CD4-positive, alpha-beta memory T cell (primary cell): ENCODE results near the gene REV3L. TPM values are rescaled to one million over a fixed set of nuclear protein-coding genes. Genes with fewer than 3 reads are reported as not detected.

Experiments used
- CTCF ChIA-PET: fragments of 350-600 bp; sonication (Branson Sonifier 250); formaldehyde crosslinking; loops from one replicate; lab custom pipeline; 2021; ENCODE audit warnings: inconsistent platforms; ENCODE audit not compliant: partially characterized antibody; lab: Charles Lee
- POLR2A ChIA-PET: fragments of 350-600 bp; sonication (Branson Sonifier 250); formaldehyde crosslinking; loops from one replicate; lab custom pipeline; 2021; ENCODE audit not compliant: partially characterized antibody; lab: Charles Lee
- DNase-seq, 5 donors: peaks; one replicate each; pipeline versions ENCODE4 v3.0.0 to v3.0.0-alpha.2; 2020 to 2022; ENCODE audit warnings: mixed read lengths in 1 of 5
- H3K27ac ChIP-seq: one replicate; pipeline ENCODE4 v1.7.0; 2013; ENCODE audit warnings: low read depth, low read length
- H3K27me3 ChIP-seq: 2 replicates; pipeline ENCODE4 v1.7.0; 2013; ENCODE audit warnings: mild to moderate bottlenecking, low read length, moderate library complexity; ENCODE audit not compliant: insufficient read depth
- H3K36me3 ChIP-seq: 2 replicates; pipeline ENCODE4 v1.7.0; 2013; ENCODE audit warnings: mild to moderate bottlenecking, low read length, moderate library complexity; ENCODE audit not compliant: insufficient read depth
- H3K4me1 ChIP-seq: 2 replicates; pipeline ENCODE4 v1.7.0; 2013; ENCODE audit warnings: mild to moderate bottlenecking, low read length, moderate library complexity; ENCODE audit not compliant: insufficient read depth
- H3K4me3 ChIP-seq, 2 donors: one replicate each; pipeline ENCODE4 v1.7.0; 2013; ENCODE audit warnings: low read length in 2 of 2, mild to moderate bottlenecking in 1 of 2
- H3K9me3 ChIP-seq, 2 donors: one replicate each; pipeline ENCODE4 v1.7.0; 2013; ENCODE audit warnings: low read length in 2 of 2, control low read depth in 1 of 2; ENCODE audit not compliant: control insufficient read depth in 1 of 2
- H3K27ac Mint-ChIP-seq, 7 donors: one replicate each; pipeline ENCODE4 v1.8.0; 2020 to 2021; ENCODE audit warnings: mixed read lengths in 7 of 7, mild to moderate bottlenecking in 6 of 7, inconsistent platforms in 3 of 7, moderate library complexity in 3 of 7
- H3K27me3 Mint-ChIP-seq, 2 donors: one replicate each; pipeline ENCODE4 v1.8.0; 2020 to 2021; ENCODE audit warnings: mixed read lengths in 2 of 2
- H3K36me3 Mint-ChIP-seq, 2 donors: one replicate each; pipeline ENCODE4 v1.8.0; 2020 to 2021; ENCODE audit warnings: mixed read lengths in 2 of 2, inconsistent platforms in 1 of 2, mild to moderate bottlenecking in 1 of 2
- H3K4me1 Mint-ChIP-seq, 4 donors: one replicate each; pipeline ENCODE4 v1.8.0; 2020 to 2021; ENCODE audit warnings: mixed read lengths in 4 of 4, mild to moderate bottlenecking in 1 of 4
- H3K4me3 Mint-ChIP-seq, 8 donors: one replicate each; pipeline ENCODE4 v1.8.0; 2020 to 2021; ENCODE audit warnings: mixed read lengths in 8 of 8, mild to moderate bottlenecking in 7 of 8, moderate library complexity in 6 of 8, inconsistent platforms in 3 of 8
- H3K9me3 Mint-ChIP-seq, 8 donors: one replicate each; pipeline ENCODE4 v1.8.0; 2020 to 2021; ENCODE audit warnings: mixed read lengths in 8 of 8, mild to moderate bottlenecking in 5 of 8, inconsistent platforms in 3 of 8, moderate library complexity in 1 of 8
- intact Hi-C: fragments of 100-400 bp; cut with micrococcal nuclease; formaldehyde crosslinking; loops from one replicate; pipeline ENCODE4 v1.15.1; 2023
- polyA plus RNA-seq, 2 donors: library from polyadenylated mRNA; unstranded; fragments of 300-500 nt; fragmentation: Illumina TruSeq; gene quantifications; one replicate each; pipeline ENCODE4 v1.2.3, GENCODE V29; 2021
- total RNA-seq, 2 experiments: library from RNA; stranded (reverse); gene quantifications; one replicate each; pipeline ENCODE4 v1.2.3, GENCODE V29; 2021

Gene REV3L
- total and polyA plus RNA-seq, 4 experiments from 2014 or later = 8.0 to 34.5 (median 24.5) TPM

DNA sequence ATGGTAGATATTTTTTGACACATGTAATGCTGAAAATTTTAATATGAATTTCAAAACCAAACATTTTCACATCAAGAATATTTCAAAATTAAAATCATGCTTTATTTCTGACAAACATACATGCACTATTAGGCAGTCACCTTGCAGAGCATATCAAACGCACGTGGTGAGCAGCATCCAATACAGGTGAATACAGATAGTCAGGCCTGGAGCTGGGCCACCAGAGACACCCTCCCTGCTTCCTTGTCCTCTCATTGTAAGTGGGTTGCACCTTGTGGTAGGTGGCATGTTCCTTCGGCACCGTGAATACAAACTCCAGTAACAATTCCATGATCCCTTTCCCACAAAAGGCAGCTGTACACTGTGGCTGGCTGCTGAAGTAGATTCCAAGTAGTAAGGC, 8.9 kb downstream of the REV3L start:
- CTCF ChIA-PET = no interaction called here

DNA sequence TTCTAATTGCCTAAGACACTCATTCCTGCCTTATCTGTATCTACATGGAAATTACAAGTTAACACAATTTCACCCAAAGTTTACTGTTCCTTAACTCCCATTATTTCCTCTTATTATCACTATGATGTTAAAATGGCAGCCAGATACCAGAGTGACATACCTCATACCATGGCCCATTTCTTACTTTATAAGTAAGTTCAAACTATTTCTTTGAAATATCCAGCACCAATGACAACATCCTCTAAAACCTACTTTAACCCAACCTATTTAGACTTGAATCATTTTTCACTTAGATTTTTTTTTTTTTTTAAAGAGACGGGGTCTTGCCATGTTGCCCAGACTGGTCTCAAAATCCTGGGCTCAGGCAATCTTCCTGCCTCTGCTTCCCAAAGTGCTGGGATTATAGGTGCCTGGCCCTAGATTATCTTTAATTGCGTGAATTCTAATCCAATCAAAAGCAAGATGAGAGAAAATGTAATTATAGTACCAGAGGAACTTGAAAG, 10.0 kb downstream of the REV3L start:
- H3K4me1 ChIP-seq = peaks cover 16% of the 10 kb centered on the region
- H3K27me3 ChIP-seq = no peaks in the 10 kb centered on the region
- ChIA-PET CTCF (interaction anchor here (1.0 kb wide), 1 partner anchor 214 kb away, joined by 3 read pairs; a partner anchor contains a TSS), POLR2A (interaction anchor here (0.6 kb wide), 1 partner anchor 68 kb away, joined by 3 read pairs; no protein-coding TSS in a partner anchor)
- Mint-ChIP-seq H3K27ac (peak overlapping the region in 2 of 7 donors; percentile 0 to 43), H3K4me3 (no peak overlapping the region), H3K27me3 (no peaks in the 10 kb centered on the region), H3K9me3 (no peaks in the 10 kb centered on the region), H3K36me3 (peaks cover 2 to 7% of the 10 kb centered on the region in 2 donors), H3K4me1 (peaks cover 12 to 36% (median 27%) of the 10 kb centered on the region in 4 donors)
- H3K9me3 ChIP-seq = no peaks in the 10 kb centered on the region
- H3K4me3 ChIP-seq = no peak overlapping the region
- DNase-seq = no peak
- H3K27ac ChIP-seq = no peak overlapping the region
- intact Hi-C loops = no loop called here
- no peaks in the 10 kb centered on the region for H3K36me3 ChIP-seq

More for the DNA sequence above, 8.9 kb downstream of the REV3L start:
- Histone ChIP-seq H3K36me3 (no peaks in the 10 kb centered on the region), H3K9me3 (no peaks in the 10 kb centered on the region), H3K27me3 (no peaks in the 10 kb centered on the region), H3K4me1 (peaks cover 22% of the 10 kb centered on the region), H3K4me3 (no peak overlapping the region), H3K27ac (no peak overlapping the region)
- H3K4me3 Mint-ChIP-seq = no peak overlapping the region
- no peaks in the 10 kb centered on the region for H3K9me3 Mint-ChIP-seq
- intact Hi-C loops = no loop called here
- no peak overlapping the region for H3K27ac Mint-ChIP-seq
- DNase-seq = no peak
- peaks cover 2 to 5% of the 10 kb centered on the region in 2 donors for H3K36me3 Mint-ChIP-seq
- H3K4me1 Mint-ChIP-seq = peaks cover 20 to 42% (median 29%) of the 10 kb centered on the region in 4 donors
- POLR2A ChIA-PET = no interaction called here
- no peaks in the 10 kb centered on the region for H3K27me3 Mint-ChIP-seq

DNA sequence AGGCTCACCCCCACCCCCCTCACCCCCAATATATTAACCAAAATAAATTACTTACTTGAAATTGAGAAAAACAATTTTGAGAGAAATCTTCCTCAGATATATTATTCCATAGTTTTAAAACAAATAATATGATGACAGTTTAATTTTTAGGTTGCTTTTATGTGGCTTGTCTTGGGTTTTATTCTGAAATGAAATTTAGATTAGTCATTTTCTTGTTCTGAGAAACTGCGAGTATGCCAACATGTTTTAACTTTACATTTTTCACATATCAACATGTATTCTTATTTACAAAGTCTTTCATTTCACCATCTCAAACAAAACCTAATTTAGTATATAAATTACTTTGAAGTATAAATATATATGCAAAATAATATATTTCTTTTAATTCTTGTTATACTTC, 11.1 kb downstream of the REV3L start:
- Mint-ChIP-seq H3K4me1 (peaks cover 6 to 28% (median 22%) of the 10 kb centered on the region in 4 donors), H3K9me3 (no peaks in the 10 kb centered on the region), H3K4me3 (no peak overlapping the region), H3K27ac (no peak overlapping the region), H3K27me3 (no peaks in the 10 kb centered on the region), H3K36me3 (peaks cover 2 to 7% of the 10 kb centered on the region in 2 donors)
- DNase-seq = no peak
- Histone ChIP-seq H3K4me1 (peaks cover 9% of the 10 kb centered on the region), H3K4me3 (no peak overlapping the region), H3K27me3 (no peaks in the 10 kb centered on the region), H3K36me3 (no peaks in the 10 kb centered on the region), H3K27ac (no peak overlapping the region), H3K9me3 (no peaks in the 10 kb centered on the region)
- ChIA-PET POLR2A (no interaction called here), CTCF (interaction anchor here (1.0 kb wide), 1 partner anchor 213 kb away, joined by 3 read pairs; a partner anchor contains a TSS)
- intact Hi-C loops = no loop called here

DNA sequence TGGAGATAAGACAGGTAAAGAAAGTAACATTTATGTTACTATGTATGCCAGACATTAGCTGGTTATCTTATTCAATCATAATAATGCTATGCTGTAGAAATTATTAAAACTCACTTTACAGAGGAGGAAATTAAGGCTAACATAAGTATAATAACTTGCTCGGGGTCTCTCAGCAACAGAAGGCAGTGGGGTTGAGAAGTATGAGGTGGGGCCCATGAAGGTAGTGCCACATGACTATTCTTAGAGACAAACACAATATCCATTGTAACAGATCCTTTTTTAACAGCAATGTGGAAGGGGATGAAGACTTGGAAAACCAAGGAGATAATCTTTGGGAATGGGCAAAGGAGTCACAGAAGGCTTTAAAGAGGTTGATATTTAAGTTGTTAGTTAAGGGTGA, 11.5 kb downstream of the REV3L start:
- ChIA-PET POLR2A (no interaction called here), CTCF (no interaction called here)
- intact Hi-C loops = no loop called here
- H3K9me3 ChIP-seq = no peaks in the 10 kb centered on the region
- H3K36me3 Mint-ChIP-seq = peaks cover 2 to 7% of the 10 kb centered on the region in 2 donors
- no peak overlapping the region for H3K27ac ChIP-seq
- H3K4me3 ChIP-seq = no peak overlapping the region
- H3K9me3 Mint-ChIP-seq = no peaks in the 10 kb centered on the region
- no peak overlapping the region for H3K4me3 Mint-ChIP-seq
- H3K27ac Mint-ChIP-seq = peak overlapping the region in 2 of 7 donors; percentile 12 to 67
- H3K36me3 ChIP-seq = no peaks in the 10 kb centered on the region
- H3K27me3 ChIP-seq = no peaks in the 10 kb centered on the region
- H3K27me3 Mint-ChIP-seq = no peaks in the 10 kb centered on the region
- H3K4me1 Mint-ChIP-seq = peaks cover 6 to 28% (median 22%) of the 10 kb centered on the region in 4 donors
- no peak for DNase-seq
- H3K4me1 ChIP-seq = peaks cover 9% of the 10 kb centered on the region

DNA sequence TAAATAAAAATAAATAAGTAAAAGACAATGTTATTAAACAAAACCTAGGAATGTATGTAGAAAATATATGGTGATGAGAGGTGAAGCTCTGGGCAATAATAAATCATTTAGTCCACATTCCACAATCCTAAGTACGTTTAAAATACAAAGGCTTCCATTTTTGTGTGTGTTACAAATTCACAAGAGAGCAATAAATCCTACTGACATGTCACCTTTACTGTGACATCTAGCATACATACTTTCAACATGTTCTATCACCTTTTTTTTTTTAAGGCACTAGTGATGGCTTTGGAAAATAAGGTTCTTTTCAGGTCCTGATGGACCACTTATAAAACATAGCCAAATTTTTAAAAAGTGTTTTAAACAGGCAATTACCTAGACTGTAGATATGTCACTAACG, 12.0 kb downstream of the REV3L start:
- Mint-ChIP-seq H3K36me3 (peaks cover 2 to 7% of the 10 kb centered on the region in 2 donors), H3K27ac (peak overlapping the region in 1 of 7 donors; percentile 67), H3K9me3 (no peaks in the 10 kb centered on the region), H3K27me3 (no peaks in the 10 kb centered on the region), H3K4me3 (no peak overlapping the region), H3K4me1 (peaks cover 6 to 28% (median 22%) of the 10 kb centered on the region in 4 donors)
- DNase-seq = no peak
- Histone ChIP-seq H3K27ac (no peak overlapping the region), H3K27me3 (no peaks in the 10 kb centered on the region), H3K4me3 (no peak overlapping the region), H3K9me3 (no peaks in the 10 kb centered on the region), H3K4me1 (peaks cover 9% of the 10 kb centered on the region), H3K36me3 (no peaks in the 10 kb centered on the region)
- POLR2A ChIA-PET = no interaction called here
- CTCF ChIA-PET = no interaction called here
- intact Hi-C loops = no loop called here

DNA sequence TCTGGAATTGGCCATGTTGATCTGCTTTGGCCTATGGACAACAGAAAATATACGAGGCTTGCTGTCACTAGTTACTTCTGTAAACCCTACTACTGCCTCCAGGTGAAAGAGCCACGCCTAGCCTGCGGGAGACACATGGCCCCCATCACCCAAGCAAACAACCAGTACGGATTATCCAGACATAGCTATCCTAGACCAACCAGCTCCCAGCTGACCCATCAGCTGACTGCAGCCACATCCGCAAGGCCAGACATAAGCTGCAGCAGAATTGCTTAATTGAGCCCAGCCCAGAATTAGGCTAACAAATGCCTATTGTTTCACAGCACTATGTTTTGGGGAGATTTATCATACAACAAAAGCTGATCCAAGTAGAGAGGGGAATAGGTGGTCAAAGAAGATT, 13.5 kb downstream of the REV3L start:
- peaks cover 5 to 26% (median 20%) of the 10 kb centered on the region in 4 donors for H3K4me1 Mint-ChIP-seq
- intact Hi-C loops = no loop called here
- H3K9me3 Mint-ChIP-seq = no peaks in the 10 kb centered on the region
- H3K27me3 Mint-ChIP-seq = no peaks in the 10 kb centered on the region
- no peak overlapping the region for H3K4me3 Mint-ChIP-seq
- Histone ChIP-seq H3K27me3 (no peaks in the 10 kb centered on the region), H3K36me3 (no peaks in the 10 kb centered on the region), H3K4me3 (no peak overlapping the region), H3K27ac (no peak overlapping the region), H3K9me3 (no peaks in the 10 kb centered on the region), H3K4me1 (peaks cover 9% of the 10 kb centered on the region)
- peaks cover 2 to 7% of the 10 kb centered on the region in 2 donors for H3K36me3 Mint-ChIP-seq
- ChIA-PET POLR2A (no interaction called here), CTCF (no interaction called here)
- no peak for DNase-seq
- peak overlapping the region in 2 of 7 donors; percentile 4 to 29 for H3K27ac Mint-ChIP-seq

DNA sequence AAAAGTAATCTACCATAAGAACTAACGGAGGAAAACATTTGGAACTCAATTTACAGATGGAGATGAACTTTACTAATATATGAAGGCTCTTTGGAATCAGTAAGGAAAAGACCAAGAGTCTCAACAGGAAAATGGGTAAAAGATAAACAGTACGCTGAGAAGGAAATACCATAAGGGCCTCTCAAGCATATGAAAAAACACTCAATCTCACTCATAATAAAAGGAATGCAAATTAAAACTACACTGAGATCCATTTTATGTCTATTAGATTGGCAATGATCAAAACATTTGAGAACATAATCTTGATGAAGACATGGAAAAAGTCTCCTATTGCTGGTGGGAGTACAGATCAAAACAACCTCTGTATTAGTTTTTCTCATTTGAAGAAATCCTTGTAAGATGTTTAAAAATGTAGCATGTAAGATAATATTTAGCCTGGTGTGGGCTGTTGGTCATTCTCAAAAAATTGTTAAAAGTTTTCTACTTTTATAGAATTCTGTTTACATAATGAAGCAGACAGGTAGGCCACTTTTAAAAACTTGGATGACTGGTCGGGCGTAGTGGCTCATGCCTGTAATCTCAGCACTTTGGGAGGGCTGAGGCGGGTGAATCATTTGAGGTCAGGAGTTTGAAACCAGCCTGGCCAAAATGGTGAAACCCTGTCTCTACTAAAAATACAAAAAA, 14.5 kb downstream of the REV3L start:
- CTCF ChIA-PET = no interaction called here

More for the DNA sequence above, 14.5 kb downstream of the REV3L start:
- no peak overlapping the region for H3K27ac ChIP-seq
- Mint-ChIP-seq H3K9me3 (no peaks in the 10 kb centered on the region), H3K4me1 (peaks cover 0 to 21% (median 15%) of the 10 kb centered on the region in 4 donors), H3K27ac (peak overlapping the region in 4 of 7 donors; percentile 14 to 44 (median 28)), H3K4me3 (no peak overlapping the region), H3K27me3 (no peaks in the 10 kb centered on the region), H3K36me3 (peaks cover 2 to 7% of the 10 kb centered on the region in 2 donors)
- H3K36me3 ChIP-seq = no peaks in the 10 kb centered on the region
- intact Hi-C loops = no loop called here
- POLR2A ChIA-PET = no interaction called here
- H3K9me3 ChIP-seq = no peaks in the 10 kb centered on the region
- no peaks in the 10 kb centered on the region for H3K27me3 ChIP-seq
- peaks cover 9% of the 10 kb centered on the region for H3K4me1 ChIP-seq
- H3K4me3 ChIP-seq = no peak overlapping the region
- DNase-seq = no peak
